ENCODE measurements around the gene STN1.
"Not testable (repeated sequence)": the region's sequence is repeated elsewhere in the genome, so short reads cannot be mapped to it uniquely, and the experiment has no call there.

STN1 gene

GRCh38 chr10:103845972-103846371 is 72.0 kb downstream of the STN1 start:
- Histone ChIP-seq H4K20me1 (ENCODE audit: insufficient read depth, low read length) (no peaks in the 10 kb centered on the region), H3K4me3 (ENCODE audit: low read length) (no peak overlapping the region), H3K27me3 (ENCODE audit: low read depth, low read length) (peaks cover 10% of the 10 kb centered on the region), H3K36me3 (replicated peaks; ENCODE audit: low read depth, low read length) (no peaks in the 10 kb centered on the region), H3K9me3 (ENCODE audit: insufficient read depth, low read length) (no peaks in the 10 kb centered on the region), H3K9ac (ENCODE audit: low read length) (no peak overlapping the region), H3K4me1 (ENCODE audit: low read length) (no peaks in the 10 kb centered on the region), H3K4me2 (ENCODE audit: low read length) (no peak overlapping the region), H2AFZ (ENCODE audit: low read depth, low read length) (no peak overlapping the region), H3K27ac (ENCODE audit: low read length) (no peak overlapping the region), H3K79me2 (ENCODE audit: low read length) (no peaks in the 10 kb centered on the region)
- TF ChIP-seq EZH2phosphoT487 (IDR thresholded peaks at IDR 0.05; ENCODE audit: low read depth) (no peak), CTCF (IDR thresholded peaks at IDR 0.05; ENCODE audit: low read depth, low read length) (no peak)

- H3K36me3 ChIP-seq (replicated peaks; ENCODE audit: low read depth, low read length); H3K4me3 ChIP-seq (ENCODE audit: low read length); H3K27me3 ChIP-seq (ENCODE audit: low read depth, low read length); H2AFZ ChIP-seq (ENCODE audit: low read depth, low read length); H3K79me2 ChIP-seq (ENCODE audit: low read length); H3K27ac ChIP-seq (ENCODE audit: low read length); H3K4me1 ChIP-seq (ENCODE audit: low read length); H3K4me2 ChIP-seq (ENCODE audit: low read length); H4K20me1 ChIP-seq (ENCODE audit: insufficient read depth, low read length); H3K9me3 ChIP-seq (ENCODE audit: insufficient read depth, low read length); H3K9ac ChIP-seq (ENCODE audit: low read length): not testable (repeated sequence)
Observed at GRCh38 chr10:103845346-103845745, 72.6 kb downstream of the STN1 start.

- Histone ChIP-seq H3K9ac (ENCODE audit: low read length) (no peak overlapping the region), H4K20me1 (ENCODE audit: insufficient read depth, low read length) (no peaks in the 10 kb centered on the region), H3K4me1 (ENCODE audit: low read length) (no peaks in the 10 kb centered on the region), H3K27me3 (ENCODE audit: low read depth, low read length) (no peaks in the 10 kb centered on the region), H3K9me3 (ENCODE audit: insufficient read depth, low read length) (no peaks in the 10 kb centered on the region), H3K36me3 (replicated peaks; ENCODE audit: low read depth, low read length) (no peaks in the 10 kb centered on the region), H3K4me3 (ENCODE audit: low read length) (no peak overlapping the region), H3K4me2 (ENCODE audit: low read length) (no peak overlapping the region), H3K79me2 (ENCODE audit: low read length) (no peaks in the 10 kb centered on the region), H2AFZ (ENCODE audit: low read depth, low read length) (no peak overlapping the region), H3K27ac (ENCODE audit: low read length) (no peak overlapping the region)
- TF ChIP-seq EZH2phosphoT487 (IDR thresholded peaks at IDR 0.05; ENCODE audit: low read depth) = no peak
- TF ChIP-seq CTCF (IDR thresholded peaks at IDR 0.05; ENCODE audit: low read depth, low read length) = no peak
Observed at GRCh38 chr10:103843854-103844570, 74.0 kb downstream of the STN1 start.

- Histone ChIP-seq H4K20me1 (ENCODE audit: insufficient read depth, low read length) (no peaks in the 10 kb centered on the region), H3K9ac (ENCODE audit: low read length) (no peak overlapping the region), H3K36me3 (replicated peaks; ENCODE audit: low read depth, low read length) (no peaks in the 10 kb centered on the region), H3K27ac (ENCODE audit: low read length) (no peak overlapping the region), H3K9me3 (ENCODE audit: insufficient read depth, low read length) (no peaks in the 10 kb centered on the region), H3K4me1 (ENCODE audit: low read length) (no peaks in the 10 kb centered on the region), H3K4me3 (ENCODE audit: low read length) (no peak overlapping the region), H3K4me2 (ENCODE audit: low read length) (no peak overlapping the region), H3K27me3 (ENCODE audit: low read depth, low read length) (no peaks in the 10 kb centered on the region), H3K79me2 (ENCODE audit: low read length) (no peaks in the 10 kb centered on the region), H2AFZ (ENCODE audit: low read depth, low read length) (no peak overlapping the region)
- no peak for TF ChIP-seq EZH2phosphoT487 (IDR thresholded peaks at IDR 0.05; ENCODE audit: low read depth)
- no peak for TF ChIP-seq CTCF (IDR thresholded peaks at IDR 0.05; ENCODE audit: low read depth, low read length)
Observed at GRCh38 chr10:103843045-103843444, 74.9 kb downstream of the STN1 start.

All from OCI-LY3 (cell line).